Measurements from ENCODE around the gene TMEM37. TPM values are rescaled to one million over a fixed set of nuclear protein-coding genes. Genes with fewer than 3 reads are reported as not detected.

The TMEM37 gene
- total RNA-seq, 4 donors from 2014 or later, result 34.9 to 64.1 (median 47.8) TPM

DNA sequence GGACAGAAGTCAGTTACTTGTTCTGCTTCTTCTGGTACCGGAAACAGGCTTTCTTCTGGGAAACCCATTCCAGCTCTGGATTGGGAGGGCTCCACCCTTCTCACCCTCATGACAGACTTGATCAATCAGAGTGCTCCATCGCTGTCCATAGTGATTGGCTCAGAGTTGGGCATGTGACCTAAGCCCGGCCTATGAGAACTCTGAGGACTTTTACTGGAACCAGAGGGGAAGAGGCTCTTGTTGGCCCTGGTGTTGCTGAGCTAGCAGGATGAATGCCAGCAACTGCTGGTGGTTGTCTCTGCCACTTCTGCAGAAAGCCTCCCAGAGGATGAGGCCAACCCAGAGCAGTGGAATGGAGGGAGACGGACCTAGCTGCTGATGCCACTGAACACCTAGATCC lies 33.3 kb downstream of the TMEM37 start:
- TF ChIP-seq, protein P1, sequence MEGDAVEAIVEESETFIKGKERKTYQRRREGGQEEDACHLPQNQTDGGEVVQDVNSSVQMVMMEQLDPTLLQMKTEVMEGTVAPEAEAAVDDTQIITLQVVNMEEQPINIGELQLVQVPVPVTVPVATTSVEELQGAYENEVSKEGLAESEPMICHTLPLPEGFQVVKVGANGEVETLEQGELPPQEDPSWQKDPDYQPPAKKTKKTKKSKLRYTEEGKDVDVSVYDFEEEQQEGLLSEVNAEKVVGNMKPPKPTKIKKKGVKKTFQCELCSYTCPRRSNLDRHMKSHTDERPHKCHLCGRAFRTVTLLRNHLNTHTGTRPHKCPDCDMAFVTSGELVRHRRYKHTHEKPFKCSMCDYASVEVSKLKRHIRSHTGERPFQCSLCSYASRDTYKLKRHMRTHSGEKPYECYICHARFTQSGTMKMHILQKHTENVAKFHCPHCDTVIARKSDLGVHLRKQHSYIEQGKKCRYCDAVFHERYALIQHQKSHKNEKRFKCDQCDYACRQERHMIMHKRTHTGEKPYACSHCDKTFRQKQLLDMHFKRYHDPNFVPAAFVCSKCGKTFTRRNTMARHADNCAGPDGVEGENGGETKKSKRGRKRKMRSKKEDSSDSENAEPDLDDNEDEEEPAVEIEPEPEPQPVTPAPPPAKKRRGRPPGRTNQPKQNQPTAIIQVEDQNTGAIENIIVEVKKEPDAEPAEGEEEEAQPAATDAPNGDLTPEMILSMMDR (IDR thresholded peaks at IDR 0.05; ENCODE audit: low read depth), result no peak

- TF ChIP-seq, protein P1 (IDR thresholded peaks at IDR 0.05; ENCODE audit: low read depth), result no peak
Observed at GRCh38 chr2:119465687-119466086, 34.0 kb downstream of the TMEM37 start.

DNA sequence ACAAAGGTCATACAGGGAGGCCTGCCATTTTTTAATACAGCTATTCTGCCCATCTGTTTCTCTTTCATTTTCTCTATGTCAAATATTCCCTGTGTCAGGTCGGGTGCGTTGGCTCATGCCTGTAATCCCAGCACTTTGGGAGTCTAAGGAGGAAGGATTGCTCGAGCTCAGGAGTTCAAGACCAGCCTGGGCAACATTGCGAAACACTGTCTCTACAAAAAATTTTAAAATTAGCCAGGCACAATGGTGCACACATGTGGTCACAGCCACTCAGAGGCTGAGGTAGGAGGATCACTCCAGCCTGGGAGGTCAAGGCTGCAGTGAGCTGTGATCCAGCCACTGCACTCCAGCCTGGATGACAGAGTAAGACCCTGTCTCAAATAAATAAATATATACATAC lies 34.7 kb downstream of the TMEM37 start:
- TF ChIP-seq, protein P1 (IDR thresholded peaks at IDR 0.05; ENCODE audit: low read depth), result no peak

GRCh38 chr2:119468154-119468955 lies 36.7 kb downstream of the TMEM37 start:
- TF ChIP-seq, protein P1 (IDR thresholded peaks at IDR 0.05; ENCODE audit: low read depth), result no peak

GRCh38 chr2:119469131-119469530 lies 37.5 kb downstream of the TMEM37 start:
- TF ChIP-seq, protein P1 (IDR thresholded peaks at IDR 0.05; ENCODE audit: low read depth), result no peak

DNA sequence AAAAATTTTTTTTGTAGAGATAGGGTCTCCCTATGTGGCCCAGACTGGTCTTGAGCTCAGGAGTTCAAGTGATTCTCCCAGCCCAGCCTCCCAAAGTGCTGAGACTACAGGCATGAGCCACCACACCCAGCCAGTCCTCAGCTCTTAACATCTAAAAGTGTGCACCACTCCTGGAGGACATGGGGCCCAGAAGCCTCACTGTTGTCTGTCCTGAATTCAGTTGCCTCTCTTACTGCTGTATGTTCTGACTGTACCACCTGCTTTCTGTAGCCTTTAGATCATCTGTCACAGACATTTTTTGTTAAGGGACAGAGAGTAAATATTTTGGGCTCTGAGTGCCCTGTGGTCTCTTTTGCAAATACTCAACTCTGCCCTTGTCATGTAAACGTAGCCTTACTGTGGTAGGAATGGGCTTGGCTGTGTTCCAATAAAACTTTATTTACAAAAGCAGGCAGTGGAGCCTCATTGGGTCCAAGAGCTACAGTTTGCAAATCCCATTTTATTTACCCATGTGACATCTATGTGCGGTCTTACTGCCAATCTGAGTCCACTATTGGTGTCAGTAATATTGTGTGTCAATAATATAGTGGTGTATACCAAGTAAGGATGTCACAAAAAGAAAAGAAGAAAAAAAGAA lies 38.1 kb downstream of the TMEM37 start:
- TF ChIP-seq, protein P1 (IDR thresholded peaks at IDR 0.05; ENCODE audit: low read depth), result no peak

DNA sequence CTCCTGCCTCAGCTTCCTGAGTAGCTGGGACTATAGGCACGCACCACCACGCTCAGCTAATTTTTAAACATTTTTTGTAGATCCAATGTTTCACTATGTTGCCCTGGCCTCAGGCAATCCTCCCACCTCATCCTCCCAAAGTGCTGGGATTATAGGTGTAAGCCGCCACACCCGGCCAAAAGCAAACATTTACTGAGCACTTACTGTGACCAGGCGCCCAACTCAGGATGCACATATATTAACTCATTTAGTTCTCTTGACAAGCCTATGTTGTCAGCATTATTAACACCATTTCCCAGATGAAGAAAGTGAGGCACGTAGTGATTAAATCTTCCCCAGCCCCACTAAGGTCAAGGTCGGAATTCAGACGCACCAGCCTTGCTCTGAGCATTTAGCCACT lies 41.1 kb downstream of the TMEM37 start:
- TF ChIP-seq, protein P1 (IDR thresholded peaks at IDR 0.05; ENCODE audit: low read depth), result no peak
